ENCODE data around the gene MPEG1. TPM values are rescaled to one million over a fixed set of nuclear protein-coding genes. Genes with fewer than 3 reads are reported as not detected.

Gene MPEG1, protein sequence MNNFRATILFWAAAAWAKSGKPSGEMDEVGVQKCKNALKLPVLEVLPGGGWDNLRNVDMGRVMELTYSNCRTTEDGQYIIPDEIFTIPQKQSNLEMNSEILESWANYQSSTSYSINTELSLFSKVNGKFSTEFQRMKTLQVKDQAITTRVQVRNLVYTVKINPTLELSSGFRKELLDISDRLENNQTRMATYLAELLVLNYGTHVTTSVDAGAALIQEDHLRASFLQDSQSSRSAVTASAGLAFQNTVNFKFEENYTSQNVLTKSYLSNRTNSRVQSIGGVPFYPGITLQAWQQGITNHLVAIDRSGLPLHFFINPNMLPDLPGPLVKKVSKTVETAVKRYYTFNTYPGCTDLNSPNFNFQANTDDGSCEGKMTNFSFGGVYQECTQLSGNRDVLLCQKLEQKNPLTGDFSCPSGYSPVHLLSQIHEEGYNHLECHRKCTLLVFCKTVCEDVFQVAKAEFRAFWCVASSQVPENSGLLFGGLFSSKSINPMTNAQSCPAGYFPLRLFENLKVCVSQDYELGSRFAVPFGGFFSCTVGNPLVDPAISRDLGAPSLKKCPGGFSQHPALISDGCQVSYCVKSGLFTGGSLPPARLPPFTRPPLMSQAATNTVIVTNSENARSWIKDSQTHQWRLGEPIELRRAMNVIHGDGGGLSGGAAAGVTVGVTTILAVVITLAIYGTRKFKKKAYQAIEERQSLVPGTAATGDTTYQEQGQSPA
- total RNA-seq, result not detected in 2 replicates

DNA sequence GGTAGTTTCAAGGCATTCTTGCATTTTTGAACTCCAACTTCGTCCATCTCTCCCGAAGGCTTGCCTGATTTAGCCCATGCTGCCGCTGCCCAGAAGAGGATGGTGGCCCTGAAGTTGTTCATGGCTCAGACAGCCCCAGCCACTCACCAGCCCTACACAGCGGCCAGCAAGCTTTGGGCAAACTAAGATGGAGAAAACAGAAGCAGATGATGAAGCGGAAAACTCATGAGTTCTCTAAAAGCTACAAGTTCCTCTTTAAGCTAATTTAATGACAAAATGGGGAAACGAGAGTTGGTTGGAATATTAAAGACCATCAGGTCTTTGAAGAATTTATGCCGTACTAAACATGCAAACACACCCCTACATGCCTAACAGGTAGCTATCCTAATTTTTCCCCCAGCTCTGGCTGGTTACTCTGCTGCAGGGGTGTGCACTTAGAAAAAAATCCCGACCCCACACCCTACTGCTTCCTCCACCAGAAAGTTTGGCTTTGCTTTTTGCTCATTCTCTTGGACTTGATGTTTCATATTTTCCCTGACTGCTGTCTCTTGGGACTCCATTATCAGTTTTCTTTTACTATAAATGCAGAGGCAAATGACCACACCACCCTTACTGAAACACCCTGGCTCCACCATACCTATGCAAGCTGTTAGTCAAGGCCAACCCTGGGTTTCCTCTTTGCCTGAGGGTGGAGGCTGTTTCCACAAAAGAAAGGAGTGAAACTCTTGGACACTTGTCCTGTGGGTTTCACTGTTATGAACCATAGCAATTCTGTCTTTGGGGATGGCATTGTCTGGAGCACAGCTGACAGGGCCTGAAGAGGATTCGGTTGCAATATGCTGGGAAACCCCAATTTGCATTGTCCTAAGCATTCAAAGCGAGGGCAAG, at the start of gene MPEG1:
TSS of gene MPEG1 (minus strand) at position 184 of the 888 bp plus-strand sequence. CDS start at position 122, 62 bp downstream.

GRCh38 chr11:59171508-59172322, 41.0 kb downstream of the MPEG1 start, which contains the start of gene DTX4:
Gene DTX4 (plus strand): TSS chr11:59172132. CDS start chr11:59172596, 464 bp downstream.

Small RNAs within 50 kb of the gene (small RNA-seq; reads per million reads assigned to genes)
- not detected for gene RN7SL42P

Other genes with a start within 250 kb of the MPEG1 start
- not detected in 2 replicates for gene GLYATL1B, start 126.6 kb downstream of the MPEG1 start, total RNA-seq
- gene FAM111B, start 105.7 kb downstream of the MPEG1 start, total RNA-seq, result 9.1 and 17.1 TPM in 2 replicates
- 32.7 and 40.9 TPM in 2 replicates for gene FAM111A, start 70.1 kb downstream of the MPEG1 start, total RNA-seq
- 4.2 and 7.8 TPM in 2 replicates for gene DTX4, start 40.8 kb downstream of the MPEG1 start, total RNA-seq
- not detected in 2 replicates for gene OR5AN1, start 146.0 kb upstream of the MPEG1 start, total RNA-seq
- gene OR5A2, start 213.5 kb upstream of the MPEG1 start, total RNA-seq, result not detected in 2 replicates
- not detected in 2 replicates for gene OR5A1, start 223.5 kb upstream of the MPEG1 start, total RNA-seq
- not detected in 2 replicates for gene OR4D6, start 244.0 kb upstream of the MPEG1 start, total RNA-seq